Adrenal gland (tissue), 5 donors: ENCODE measurements around the gene SETD6.

ENCODE experiments used
- POLR2A ChIP-seq, 2 donors: fragments of 450-650 bp; IDR thresholded peaks; one replicate each; pipeline ENCODE4 v1.6.1; 2017; ENCODE audit warnings: antibody characterized with exemption in 2 of 2, mild to moderate bottlenecking in 2 of 2, moderate library complexity in 1 of 2
- TF ChIP-seq, protein P1 (sequence below), 6 experiments: fragments of 450-650 bp in 4 of 6; fragments of 200-600 bp in 2 of 6; sonication (generic) in 1 of 6; IDR thresholded peaks; 1 replicate in 5 of 6; 2 replicates in 1 of 6; pipeline versions ENCODE4 v1.5.1 to v1.8.0; 2016 to 2021; ENCODE audit warnings: antibody characterized with exemption in 6 of 6, mild to moderate bottlenecking in 2 of 6, moderate library complexity in 1 of 6
- donor health status: DM: no; HTN: no; CAD: no.

DNA sequence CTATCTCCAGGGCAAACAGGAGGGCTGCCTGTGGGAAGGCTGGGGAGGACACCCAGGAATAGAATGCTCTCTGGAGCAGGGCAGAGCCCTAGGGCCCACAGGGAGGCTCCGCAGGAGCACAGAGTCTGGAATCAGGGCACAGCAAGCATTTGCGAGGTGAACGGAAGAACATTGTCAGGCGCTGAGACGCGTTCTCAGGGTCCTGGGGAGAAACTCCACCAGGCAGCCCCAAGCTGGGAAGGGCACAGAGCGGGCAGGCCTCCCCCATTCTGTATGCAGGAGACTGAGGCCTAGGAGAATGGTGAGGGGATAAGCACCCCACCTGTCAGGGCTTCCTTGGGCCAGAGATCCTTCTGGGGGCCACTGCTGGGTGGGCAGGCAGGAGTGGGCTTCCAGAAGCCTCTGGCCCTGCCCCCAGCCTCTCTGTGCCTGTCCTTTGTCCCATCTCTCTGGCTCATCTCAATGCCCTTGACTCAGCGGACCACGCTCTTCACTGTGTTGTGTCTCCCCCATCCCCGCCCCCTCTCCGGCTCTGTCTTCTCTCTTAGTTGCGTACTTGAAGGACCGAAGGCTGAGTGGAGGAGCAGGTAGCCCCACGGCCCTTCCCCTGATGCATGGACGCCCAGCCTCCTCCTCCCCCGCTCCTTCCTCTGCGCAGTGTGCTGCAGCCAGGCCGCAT is 5.1 kb upstream of the SETD6 start:
- TF ChIP-seq, protein P1, sequence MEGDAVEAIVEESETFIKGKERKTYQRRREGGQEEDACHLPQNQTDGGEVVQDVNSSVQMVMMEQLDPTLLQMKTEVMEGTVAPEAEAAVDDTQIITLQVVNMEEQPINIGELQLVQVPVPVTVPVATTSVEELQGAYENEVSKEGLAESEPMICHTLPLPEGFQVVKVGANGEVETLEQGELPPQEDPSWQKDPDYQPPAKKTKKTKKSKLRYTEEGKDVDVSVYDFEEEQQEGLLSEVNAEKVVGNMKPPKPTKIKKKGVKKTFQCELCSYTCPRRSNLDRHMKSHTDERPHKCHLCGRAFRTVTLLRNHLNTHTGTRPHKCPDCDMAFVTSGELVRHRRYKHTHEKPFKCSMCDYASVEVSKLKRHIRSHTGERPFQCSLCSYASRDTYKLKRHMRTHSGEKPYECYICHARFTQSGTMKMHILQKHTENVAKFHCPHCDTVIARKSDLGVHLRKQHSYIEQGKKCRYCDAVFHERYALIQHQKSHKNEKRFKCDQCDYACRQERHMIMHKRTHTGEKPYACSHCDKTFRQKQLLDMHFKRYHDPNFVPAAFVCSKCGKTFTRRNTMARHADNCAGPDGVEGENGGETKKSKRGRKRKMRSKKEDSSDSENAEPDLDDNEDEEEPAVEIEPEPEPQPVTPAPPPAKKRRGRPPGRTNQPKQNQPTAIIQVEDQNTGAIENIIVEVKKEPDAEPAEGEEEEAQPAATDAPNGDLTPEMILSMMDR (IDR thresholded peaks at IDR 0.05), result no peak
- TF ChIP-seq POLR2A (IDR thresholded peaks at IDR 0.05), result no peak
